ELR (cell line): ENCODE results near the gene RHOBTB3.
A peak's percentile ranks its signal among the peaks of the same experiment; 100 is the strongest.

Experiments used
- DNase-seq: peaks from one replicate; pipeline ENCODE4 v3.0.0-alpha.2; 2015; ENCODE audit warnings: low read depth

RHOBTB3 gene

DNA sequence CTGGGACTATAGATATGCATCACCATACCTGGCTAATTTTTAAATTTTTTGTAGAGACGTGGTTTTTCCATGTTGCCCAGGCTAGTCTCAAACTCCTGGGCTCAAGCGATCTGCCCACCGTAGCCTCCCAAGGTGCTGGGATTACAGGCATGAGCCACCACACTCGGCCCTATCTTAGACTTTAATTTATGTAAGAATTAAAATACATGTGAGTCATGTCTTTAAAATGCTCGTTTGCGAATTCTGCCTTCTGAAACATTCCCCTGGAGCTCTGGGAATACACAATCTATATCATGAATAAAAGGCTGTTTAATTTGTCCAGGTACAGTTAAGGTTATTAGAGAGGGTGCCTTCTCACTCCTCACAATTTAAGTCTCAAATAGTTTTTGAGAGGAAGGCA lies 32.8 kb downstream of the RHOBTB3 start:
- no peak for DNase-seq

GRCh38 chr5:95768731-95769130 lies 37.6 kb downstream of the RHOBTB3 start:
- no peak for DNase-seq

GRCh38 chr5:95770830-95771708 lies 39.9 kb downstream of the RHOBTB3 start:
- DNase-seq = no peak

DNA sequence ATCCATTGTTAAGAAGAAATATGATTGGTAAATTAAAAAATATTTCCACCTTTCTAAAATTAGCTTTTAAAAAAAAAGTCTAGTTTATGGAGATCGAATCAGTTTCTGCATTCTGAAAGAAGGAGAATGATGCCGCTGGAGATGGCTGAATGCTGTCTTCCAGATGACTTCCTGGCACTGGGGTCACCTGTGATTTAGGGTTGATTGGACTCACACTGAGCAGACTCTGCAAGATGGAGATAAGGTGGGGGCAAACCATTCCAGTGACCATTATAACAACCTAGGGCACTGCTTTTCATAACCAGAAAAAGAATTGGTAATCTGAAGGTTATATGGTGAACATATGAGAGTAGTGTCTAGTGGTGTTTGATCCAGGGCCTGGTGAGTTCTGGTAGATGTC lies 40.8 kb downstream of the RHOBTB3 start:
- no peak for DNase-seq

- DNase-seq = peak; percentile 76
Measured at GRCh38 chr5:95773335-95774059, 42.4 kb downstream of the RHOBTB3 start.

DNA sequence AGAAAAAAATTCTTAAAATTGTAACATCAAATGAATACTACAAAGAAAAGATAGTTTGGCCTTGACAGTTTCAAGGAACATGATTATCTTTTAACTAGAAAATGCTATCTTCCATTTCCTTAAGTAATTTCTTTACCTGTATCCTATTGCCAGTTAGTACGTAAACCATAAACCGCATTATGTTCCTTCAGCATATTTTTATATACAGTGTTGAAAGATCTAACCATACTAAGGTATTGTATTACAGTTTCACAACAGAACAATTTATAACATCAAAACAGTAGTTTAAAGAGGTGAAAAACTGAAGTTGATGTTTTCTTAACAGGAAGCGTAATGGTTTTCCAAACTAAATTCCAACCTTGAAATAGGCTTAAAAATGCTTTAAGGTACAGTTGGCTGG lies 46.3 kb downstream of the RHOBTB3 start:
- no peak for DNase-seq

- no peak for DNase-seq
Measured at GRCh38 chr5:95778713-95779436, 47.7 kb downstream of the RHOBTB3 start.

DNA sequence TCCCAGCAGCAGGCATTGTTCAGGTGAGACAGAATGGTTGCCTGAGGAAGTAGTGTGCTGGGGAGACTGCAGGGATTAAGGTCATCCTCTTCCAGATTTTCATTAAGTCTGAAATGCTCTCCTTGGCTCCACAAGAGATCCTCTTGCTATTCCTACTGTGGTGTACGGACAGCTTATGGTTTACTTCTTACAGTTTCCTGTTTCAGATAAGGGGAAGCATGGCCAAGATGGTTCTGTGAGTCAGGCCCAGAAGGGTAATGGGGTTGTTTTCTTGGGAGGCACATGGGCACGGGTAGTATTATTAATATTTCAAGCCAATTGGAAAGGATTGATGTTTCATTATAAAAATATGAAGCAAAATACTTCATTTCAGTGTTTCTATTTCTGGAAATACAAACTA lies 48.5 kb downstream of the RHOBTB3 start:
- DNase-seq = no peak

DNA sequence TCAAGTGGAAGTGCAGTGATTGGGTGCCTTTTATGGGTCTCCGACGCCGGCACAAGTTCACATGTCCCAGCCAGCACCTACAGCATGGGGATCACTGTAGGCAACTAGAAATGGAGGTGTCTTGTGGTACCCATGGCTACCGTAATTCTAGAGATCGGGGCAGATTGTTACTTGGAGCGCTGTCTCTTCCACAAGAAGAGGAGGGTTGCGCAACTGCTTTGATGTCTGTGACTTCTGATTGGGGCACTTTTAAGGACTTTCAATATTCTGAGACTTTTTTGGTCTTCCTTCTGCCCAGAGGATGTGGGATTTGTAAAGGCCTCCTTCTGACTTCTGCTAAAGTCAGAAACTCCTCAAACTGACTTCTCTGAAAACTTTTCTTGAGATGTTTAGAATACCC lies 49.5 kb downstream of the RHOBTB3 start:
- DNase-seq = no peak

DNA sequence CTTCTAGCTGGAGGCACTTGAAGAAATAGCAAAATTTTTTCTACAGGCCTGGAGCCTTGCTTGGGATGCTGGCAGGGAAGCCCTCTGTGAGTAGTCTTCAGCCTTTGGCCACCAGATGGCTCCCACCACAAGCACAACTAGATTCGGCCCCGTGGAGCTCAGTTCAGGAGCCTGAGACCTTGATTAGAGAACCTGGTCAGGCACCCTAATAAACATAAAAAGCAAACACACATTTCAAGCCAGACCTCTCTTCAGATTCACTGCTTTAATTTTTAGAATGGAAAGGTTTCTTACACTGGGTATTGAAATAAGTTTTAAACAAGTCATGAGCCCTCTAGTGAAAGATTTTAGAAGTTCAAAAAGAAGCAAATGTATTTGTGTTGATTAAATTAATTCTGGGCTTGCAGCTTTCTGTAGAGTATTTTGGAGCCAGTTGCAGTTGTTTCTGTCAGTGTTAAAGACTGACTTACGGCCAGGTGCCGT lies 50.0 kb downstream of the RHOBTB3 start:
- DNase-seq = peak; percentile 84

DNA sequence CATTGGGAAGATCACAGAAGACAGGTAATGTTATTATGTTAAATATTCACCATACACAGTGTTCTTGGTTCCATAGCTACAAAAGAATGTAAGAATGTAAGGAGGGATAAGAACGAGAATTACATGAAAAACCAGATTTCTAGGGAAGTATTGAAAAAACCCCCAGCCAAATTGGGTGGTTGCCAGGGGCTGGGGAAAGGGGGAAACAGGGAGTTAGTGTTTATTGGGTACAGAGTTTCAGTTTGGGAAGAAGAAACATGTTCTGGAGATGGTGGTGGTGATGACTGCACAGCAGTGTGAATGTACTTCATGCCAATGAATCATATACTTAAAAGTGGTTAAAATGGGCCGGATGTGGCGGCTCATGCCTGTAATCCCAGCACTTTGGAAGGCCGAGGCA lies 51.0 kb downstream of the RHOBTB3 start:
- DNase-seq = no peak

- no peak for DNase-seq
Measured at GRCh38 chr5:95783661-95784060, 52.5 kb downstream of the RHOBTB3 start.

GRCh38 chr5:95784514-95785302 lies 53.6 kb downstream of the RHOBTB3 start:
- DNase-seq = no peak

DNA sequence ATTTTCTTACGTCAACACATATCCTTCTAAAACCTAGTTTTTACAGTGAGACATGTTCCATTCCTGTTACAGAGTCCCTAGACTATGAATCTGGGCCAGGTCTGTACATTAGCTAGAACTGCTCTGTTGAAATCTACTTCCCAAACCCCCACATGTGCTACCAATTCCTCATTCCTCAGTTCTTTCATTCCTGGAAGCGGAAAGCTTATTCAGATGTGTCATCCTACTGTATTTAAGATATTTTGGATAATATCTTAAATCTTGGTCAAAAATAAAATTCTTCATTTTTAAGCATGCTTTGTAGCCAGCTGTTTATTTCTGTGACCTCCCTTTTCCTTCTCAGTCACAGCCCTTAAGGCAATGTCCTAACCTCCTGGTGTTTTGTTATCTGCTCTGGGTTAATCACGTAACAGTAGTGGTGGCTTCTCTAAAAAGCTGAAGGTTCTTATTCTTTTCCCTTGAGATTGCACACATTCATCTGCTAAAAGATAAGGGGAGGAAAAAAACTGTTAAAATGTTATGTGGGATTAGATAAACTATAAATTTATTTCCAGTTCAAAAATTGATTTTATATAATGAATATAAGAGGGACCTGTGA lies 55.8 kb downstream of the RHOBTB3 start:
- peak; percentile 42 for DNase-seq

- DNase-seq = no peak
Measured at GRCh38 chr5:95788493-95788892, 57.4 kb downstream of the RHOBTB3 start.

DNA sequence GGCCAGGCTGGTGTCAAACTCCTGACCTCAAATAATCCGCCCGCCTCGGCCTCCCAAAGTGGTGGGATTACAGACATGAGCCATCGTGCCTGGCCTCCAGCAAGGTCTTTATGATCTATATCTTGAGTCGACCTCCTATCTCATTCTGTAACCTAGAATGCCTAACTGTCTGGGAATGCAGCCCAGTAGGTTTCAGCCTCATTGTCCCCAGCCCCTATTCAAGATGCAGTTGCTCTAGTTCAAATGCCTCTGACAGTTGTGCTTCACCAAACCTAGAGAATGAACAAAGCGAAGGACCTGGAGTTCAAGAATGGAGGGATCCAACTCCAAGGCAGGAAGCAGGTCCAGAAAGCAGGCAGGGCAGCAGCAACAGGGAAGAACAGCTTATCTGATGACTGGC lies 60.6 kb downstream of the RHOBTB3 start:
- no peak for DNase-seq

GRCh38 chr5:95794070-95794516 lies 63.0 kb downstream of the RHOBTB3 start:
- DNase-seq = peak; percentile 37

- no peak for DNase-seq
Measured at GRCh38 chr5:95797301-95797700, 66.2 kb downstream of the RHOBTB3 start.

DNA sequence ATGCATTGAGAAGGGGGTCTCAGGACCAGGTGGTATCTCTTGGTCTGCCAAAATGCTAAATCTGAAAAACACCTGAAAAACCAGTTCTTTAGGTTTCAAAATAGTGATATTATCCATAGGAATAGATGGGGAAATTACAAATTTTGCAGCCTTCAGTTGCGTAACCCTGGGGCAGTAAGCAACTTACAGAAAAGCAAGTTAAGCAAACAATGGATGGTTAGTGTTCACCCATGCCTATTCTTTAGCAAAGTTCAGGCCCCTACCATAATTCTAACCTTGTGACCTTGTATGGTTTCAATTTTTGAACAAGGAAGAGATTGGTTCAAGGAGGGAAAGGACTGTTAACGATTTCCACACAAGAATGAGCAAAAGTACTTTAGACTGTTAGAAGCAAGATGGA lies 66.9 kb downstream of the RHOBTB3 start:
- no peak for DNase-seq

DNA sequence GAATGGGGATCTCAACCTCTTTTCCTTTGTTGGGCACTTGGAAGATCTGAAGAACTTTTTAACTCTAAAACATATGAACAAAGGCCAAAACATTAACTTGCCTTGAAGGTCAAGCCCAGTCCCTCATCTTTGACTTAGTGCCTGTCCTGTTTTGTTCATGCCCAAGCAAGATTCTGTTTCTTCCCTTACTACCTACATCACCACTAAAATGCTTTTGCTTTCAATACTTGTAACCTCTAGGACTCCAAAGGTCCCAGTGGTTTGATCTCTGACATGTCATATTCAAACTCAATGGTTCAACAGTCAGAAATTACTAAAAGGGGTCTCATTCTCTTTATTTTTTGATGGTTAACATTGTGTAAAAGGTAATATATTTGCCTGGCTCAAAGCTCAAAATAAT lies 67.4 kb downstream of the RHOBTB3 start:
- no peak for DNase-seq

- DNase-seq = no peak
Measured at GRCh38 chr5:95799191-95799835, 68.2 kb downstream of the RHOBTB3 start.
